ENCODE data around the gene SRP14.

The SRP14 gene

DNA sequence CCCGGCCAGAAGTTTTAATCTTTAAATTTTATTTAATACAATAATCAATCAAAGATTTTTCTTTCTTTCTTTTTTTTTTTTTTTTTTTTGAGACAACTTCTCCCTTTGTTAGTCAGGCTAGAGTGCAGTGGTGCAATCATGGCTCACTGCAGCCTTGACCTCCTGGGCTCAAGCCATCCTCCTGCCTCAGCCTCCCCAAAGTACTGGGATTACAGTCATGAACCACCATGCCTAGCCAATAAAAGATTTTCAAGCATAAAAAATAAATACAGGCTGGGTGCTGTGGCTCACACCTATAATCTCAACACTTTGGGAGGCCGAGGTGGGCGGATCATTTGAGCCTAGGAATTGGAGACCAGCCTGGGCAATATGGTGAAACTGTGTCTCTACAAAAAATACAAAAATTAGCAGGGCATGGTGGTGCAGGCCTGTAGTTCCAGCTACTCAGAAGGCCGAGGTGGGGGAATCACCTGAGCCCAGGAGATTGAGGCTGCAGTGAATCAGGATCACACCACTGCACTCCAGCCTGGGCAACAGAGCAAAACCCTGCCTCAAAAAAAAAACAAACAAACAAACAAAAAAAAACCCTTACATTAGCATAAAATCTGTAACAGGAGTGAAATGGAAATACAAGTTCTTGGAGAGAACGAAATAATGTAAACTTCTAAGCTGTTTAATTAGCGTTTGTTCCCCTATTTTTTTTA is 29.1 kb upstream of the SRP14 start:
- no peak for DNase-seq

DNA sequence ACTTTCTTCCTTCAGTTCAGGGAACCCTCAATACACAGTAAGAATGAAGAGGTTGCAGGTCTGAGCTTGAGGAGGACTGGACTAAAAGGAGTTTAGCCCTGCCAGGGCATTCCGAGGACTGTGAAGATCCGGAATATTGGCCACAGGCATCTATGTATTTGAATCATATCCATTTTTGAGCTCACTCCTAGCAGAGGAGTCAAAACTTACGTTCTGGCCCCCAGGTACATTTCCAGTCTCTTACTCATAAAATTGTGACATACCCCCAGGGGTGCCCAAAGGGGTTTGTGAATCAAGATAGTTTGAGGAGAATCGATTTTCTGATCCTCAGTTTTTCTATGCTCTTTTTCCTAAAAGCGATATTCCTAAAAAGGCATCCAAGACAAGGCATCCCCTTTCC is 27.6 kb upstream of the SRP14 start:
- no peak for DNase-seq

DNA sequence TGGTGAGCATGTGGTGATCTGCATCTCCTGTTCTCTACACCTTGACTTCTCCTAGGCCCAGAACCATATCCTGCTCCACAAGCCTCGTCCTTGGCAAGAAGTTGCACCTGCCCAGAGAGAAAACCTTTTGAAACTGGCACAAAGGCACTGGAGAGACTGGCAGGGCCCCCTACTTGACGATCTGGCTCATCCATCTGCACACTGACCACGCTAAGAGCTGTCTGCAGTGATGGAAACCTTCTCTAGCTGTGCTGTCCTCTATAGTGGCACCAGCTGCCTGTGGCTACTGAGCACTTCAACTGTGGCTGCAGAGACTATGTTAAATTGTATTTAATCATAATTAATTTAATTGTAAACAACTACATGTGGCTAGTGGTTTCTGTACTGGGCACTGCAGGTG is 26.2 kb upstream of the SRP14 start:
- DNase-seq = no peak

GRCh38 chr15:40064231-40064894 is 25.4 kb upstream of the SRP14 start:
- DNase-seq = no peak

DNA sequence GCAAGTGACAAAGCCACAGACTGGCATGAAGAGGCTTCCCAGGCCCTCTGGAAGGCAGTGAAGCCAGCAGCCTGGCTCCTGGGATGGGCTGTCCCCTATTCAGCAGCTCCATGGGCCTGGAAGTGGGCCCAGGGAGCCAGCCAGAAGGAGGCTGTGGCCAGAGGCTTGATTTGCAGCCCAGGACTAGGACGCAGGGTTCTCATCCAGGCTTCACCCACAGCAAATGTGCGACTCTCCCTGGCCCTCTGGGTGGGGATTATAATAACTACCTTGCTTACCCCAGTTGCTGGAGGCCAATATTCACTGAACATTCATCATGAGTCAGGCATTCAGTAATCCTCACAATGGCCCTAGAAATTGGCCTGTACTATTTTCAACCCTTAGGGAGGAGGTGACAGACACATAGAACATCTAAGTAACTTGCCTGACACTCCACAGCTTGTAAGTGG is 24.6 kb upstream of the SRP14 start:
- DNase-seq = no peak

DNA sequence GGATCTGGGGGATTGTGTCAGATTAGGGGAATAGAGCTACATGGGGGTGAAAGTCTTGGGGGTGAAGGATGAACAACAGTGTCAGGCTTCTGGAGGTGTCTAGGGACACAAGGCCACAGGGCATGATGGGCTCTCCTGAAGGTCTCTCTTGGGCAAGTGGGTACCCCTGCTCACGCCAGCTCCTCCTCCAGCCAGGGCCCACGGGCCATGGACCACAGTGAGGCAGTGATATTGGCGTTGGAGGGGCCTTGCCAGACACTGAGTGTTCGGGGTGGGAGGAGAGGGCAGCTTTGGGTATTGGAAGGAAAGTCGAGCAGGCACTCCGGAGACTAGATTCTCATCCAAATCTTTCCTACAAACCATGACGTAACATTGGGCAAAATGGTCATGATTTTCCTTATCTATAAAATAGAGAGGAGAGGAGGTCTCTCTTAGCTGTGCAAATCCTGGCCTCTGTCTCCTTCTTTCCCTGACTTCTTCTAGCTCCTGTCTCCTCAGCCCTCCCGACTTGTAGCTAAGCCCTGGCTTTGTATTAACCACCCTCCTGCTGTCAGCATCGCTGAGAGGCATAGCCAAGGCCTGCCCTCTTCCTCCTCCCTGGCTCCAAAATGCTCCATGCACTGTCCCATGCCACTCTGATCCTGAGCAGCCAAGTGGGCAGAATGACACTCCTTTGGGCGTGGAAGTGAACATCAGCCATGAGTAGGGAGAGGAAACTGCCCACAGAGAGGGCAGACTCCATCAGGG is 24.0 kb upstream of the SRP14 start:
- no peak for DNase-seq

DNA sequence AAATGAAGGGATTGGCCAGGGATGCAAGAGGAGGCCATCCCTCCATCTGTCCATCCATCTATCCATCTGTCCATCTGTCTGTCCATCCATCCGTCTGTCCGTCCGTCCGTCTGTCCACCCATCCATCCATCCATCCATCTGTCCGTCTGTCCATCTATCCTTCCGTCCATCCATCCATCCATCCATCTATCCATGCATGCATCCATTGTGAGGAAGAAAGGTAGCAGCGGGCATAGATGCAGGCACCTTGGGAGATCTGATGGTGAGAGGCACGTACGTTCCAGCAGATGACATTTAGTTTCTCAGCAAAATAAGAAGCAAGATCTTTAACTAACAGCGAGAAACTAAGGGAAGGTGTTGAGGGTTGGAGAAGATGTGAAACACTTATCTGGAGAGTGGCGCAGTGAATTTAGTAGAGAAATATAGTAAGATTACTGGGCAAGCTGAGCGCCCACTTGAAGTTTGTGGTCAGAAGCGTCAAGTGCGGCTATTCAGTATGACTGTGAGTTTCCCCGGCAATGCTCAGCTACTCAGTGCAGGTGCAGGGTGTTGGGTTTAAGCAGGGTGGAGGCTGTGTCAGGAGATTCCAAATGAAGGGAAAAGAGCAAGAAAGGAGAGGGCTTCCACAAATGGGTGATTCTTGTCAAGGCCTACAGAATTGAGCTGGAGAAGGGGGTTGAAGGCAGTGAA is 22.4 kb upstream of the SRP14 start:
- no peak for DNase-seq

GRCh38 chr15:40060236-40060961 is 21.4 kb upstream of the SRP14 start:
- peak; percentile 24 for DNase-seq

- peak; percentile 17 for DNase-seq
These were observed 20.8 kb upstream of the SRP14 start for GRCh38 chr15:40059821-40060220.

- DNase-seq = peak; percentile 21
These were observed 19.6 kb upstream of the SRP14 start for GRCh38 chr15:40058476-40059140.

DNA sequence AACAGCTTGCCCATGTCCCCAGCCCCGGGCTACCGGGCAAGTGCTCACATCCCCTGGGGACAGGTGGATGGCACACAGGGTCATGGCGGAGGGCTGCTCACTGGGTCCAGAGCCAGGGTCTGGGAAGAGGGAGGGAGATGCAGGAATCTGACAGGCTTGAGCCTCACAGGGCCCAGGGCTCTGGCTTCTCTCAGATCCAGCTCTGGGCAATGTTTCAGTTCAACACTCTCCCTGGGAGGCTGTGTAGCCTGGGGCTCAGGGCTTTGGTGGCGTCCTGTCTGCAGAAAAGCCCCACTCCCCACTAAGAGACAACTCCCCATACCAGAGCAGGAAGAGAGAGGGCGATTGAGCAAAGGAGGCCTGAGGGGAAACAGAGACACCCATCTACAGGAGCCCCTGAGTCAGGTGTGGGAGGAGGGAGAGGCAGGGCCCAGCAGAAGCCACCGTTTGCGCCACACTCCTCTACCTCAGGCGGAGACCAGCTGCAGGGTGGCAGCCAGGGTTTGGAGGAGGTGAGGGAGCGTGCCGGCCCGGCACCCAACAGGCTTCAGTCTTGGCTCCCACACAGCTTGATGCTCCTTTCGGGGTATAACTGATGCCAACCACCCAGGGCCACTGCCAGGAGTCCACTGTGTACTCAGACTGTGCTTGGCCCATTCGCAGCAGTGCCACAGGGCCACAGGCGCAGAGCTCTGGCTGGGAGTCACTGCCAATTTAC is 16.8 kb upstream of the SRP14 start:
- no peak for DNase-seq

GRCh38 chr15:40054855-40055575 is 16.0 kb upstream of the SRP14 start:
- DNase-seq = no peak

DNA sequence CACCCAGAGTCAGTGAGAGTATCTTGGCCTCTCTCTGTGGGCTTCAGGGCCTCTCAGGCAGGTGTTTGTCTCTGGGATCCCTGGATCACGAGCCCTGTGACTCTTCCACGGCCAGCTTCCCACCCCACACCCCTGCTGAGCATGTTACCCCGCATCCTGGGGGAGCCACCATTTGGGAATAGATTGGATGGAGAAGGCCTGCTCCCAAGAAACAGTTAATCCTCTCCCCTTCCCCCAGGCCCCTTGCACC is 15.5 kb upstream of the SRP14 start:
- DNase-seq = no peak

GRCh38 chr15:40053831-40054604 is 15.0 kb upstream of the SRP14 start:
- no peak for DNase-seq

DNA sequence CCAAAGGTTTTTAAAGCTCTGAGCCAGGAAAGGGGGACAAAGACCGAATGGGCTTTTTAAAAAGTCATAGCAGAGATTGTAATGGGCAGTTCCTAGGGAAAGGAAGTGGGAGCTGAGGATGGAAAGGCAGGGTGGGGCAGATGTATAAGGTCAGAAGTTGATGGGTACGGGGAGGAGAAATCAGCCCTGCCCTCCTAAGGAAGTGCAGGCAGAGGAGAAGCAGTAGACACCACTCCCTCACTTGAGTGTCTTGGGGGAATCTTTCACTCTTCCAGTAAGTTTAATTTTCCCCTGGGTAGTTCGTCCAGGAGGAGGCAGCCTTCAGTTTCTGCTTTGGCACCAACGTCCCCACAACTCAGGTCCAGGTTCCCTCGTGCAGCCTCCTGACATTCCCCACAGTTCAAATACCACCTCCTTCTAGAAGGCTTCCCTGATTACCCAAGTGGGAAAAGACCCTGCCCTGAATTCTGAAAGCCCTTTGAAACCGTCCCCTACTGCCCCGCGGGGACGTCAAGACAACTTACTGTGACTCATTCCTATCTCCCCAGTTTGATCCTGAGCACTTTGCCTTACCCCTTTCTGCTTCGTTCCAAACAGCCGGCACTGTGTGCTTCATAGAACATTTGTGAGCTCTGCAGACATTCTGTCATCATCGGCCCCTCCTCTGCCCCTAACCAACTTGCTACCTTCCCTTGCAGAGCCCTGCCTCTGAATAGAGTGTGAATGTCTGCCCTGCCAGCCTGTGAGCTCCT is 14.3 kb upstream of the SRP14 start:
- no peak for DNase-seq

DNA sequence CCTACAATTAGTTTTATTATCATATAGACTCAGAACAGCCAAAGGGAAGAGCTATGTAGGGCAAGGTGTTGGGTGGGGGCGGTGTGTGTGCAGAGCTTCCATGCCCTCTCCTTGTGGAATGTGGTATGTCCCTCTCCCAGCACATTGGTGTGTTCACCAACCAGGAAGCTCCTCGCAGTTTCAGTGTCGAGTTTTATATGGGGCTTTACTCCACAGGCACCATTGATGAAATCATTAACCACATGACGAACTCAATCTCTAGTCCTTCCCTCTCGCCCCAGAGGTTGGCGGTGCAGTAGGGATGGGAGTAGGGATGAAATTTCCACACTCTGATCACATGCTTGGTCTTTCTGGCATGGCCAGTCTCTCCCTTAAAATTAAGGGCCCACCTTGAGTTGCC is 13.6 kb upstream of the SRP14 start:
- DNase-seq = no peak

DNA sequence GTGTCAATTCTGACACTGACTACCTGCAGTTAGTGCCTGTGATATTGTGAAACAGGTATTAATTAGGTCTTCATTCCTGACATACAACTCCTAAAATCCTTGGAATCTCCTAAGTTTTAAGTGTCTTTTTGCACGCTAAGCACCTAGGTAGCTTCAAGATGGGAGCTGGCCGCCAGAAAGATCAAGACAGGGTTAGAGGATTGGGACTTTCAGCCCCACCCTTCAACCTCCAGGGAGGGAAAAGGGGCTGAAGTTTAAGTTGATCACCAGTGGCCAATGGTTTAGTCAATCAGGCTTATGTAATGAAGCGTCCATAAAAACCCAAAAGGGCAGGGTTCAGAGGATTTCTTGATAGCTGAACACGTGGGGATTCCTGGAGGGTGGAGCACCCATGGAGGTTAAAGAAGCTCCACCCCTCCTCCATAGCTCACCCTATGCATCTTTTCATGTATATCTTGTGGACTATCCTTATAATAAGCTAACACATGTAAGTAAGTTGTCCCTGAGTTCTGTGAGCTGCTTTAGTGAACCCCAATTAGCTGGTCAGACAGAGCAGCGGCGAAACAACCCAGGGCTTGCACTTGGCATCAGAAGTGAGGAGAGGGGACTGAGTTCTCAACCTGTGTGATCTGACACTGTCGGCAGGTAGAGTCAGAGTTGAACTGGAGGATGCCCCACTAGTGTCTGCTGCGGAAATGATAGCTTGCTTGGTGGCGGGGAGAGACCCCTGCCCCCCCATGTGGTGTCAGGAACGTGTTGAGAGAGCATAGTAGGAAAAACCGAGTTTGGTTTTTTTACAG is 12.8 kb upstream of the SRP14 start:
- no peak for DNase-seq

DNA sequence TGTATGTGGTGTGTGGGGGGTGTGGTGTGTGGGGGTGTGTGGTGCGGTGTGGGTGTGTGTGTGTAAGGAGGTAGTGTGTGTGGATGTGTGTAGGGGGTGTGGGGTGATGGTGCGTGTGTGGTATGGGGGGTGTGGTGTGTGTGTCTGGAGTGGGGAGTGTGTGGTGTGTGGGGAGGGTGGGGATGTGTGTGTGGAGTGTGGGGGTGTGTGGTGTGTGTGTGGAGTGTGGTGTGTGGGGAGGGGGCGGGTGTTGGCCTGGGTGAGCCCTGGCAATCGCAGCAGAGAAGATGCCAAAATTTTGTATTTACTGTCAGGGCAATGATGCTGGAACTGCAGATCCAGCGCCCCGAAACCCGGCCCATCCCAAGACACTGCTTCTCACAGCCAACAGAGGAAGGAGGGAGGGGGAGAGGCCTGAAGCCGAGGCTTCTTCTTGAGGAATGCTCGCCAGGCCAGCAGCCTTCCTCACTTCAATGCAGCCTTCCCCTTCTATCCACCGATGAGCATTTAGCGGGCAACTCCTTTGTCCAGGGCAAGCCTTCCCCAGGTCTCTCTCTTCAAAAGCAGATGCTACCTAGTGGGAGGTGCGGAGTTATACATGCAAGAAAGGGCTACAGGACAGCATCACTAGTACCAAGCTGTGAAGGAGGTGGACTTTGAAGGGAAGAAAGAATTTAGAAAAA is 11.9 kb upstream of the SRP14 start:
- no peak for DNase-seq
